HepG2 (cell line): ENCODE measurements around the gene PIEZO2. TPM values are rescaled to one million over a fixed set of nuclear protein-coding genes. Genes with fewer than 3 reads are reported as not detected.

ENCODE experiments used
- ATF4 ChIP-seq, 2 experiments: fragments of 450-650 bp in 1 of 2; sonication (generic) in 1 of 2; formaldehyde crosslinking; IDR thresholded peaks; 2 replicates each; pipeline versions ENCODE4 v1.5.0 to v1.8.0; 2020 to 2022; ENCODE audit warnings: mild to moderate bottlenecking in 1 of 2, missing genetic modification reagents in 1 of 2
- HNF1A ChIP-seq, 2 experiments: sonication (generic) in 1 of 2; formaldehyde crosslinking in 1 of 2; IDR thresholded peaks; 2 replicates each; pipeline versions ENCODE4 v1.4.0 to v1.6.1; 2016 to 2020; ENCODE audit warnings: borderline replicate concordance in 1 of 2, low read depth in 1 of 2, mild to moderate bottlenecking in 1 of 2, missing genetic modification reagents in 1 of 2
- PHF8 ChIP-seq: sonication (generic); formaldehyde crosslinking; IDR thresholded peaks from 2 replicates; pipeline ENCODE4 v1.5.0; 2020; ENCODE audit warnings: missing genetic modification reagents
- SIX4 ChIP-seq: sonication (generic); formaldehyde crosslinking; IDR thresholded peaks from 2 replicates; pipeline ENCODE4 v1.4.0; 2020; ENCODE audit warnings: missing genetic modification reagents
- ZNF281 ChIP-seq: sonication (generic); formaldehyde crosslinking; IDR thresholded peaks from 2 replicates; pipeline ENCODE4 v1.4.0; 2020; ENCODE audit warnings: missing genetic modification reagents, borderline replicate concordance
- ZNF296 ChIP-seq: sonication (generic); formaldehyde crosslinking; conservative IDR thresholded peaks from 2 replicates; pipeline ENCODE4 v1.5.0; 2020; ENCODE audit warnings: mild to moderate bottlenecking, missing genetic modification reagents
- polyA plus RNA-seq, 8 experiments: library from polyadenylated mRNA; depleted of rRNA in 3 of 8; stranded (reverse) in 7 of 8; unstranded in 1 of 8; fragments of >200 nt; fragmentation: Illumina TruSeq in 4 of 8; extraction: Trizol in 4 of 8; gene quantifications; 2 replicates each; pipeline versions ENCODE4 v1.2.1 to v1.2.3, GENCODE V29; 2011 to 2016; ENCODE audit warnings: low read depth in 4 of 8, missing spikeins in 1 of 8, mixed read lengths in 1 of 8; ENCODE audit not compliant: insufficient read depth in 1 of 8
- total RNA-seq, 5 experiments: library from RNA; depleted of rRNA; stranded (reverse); fragments of >200 nt; fragmentation: Illumina TruSeq; extraction: Trizol; gene quantifications; 2 replicates each; pipeline ENCODE4 v1.2.3, GENCODE V29; 2016; ENCODE audit warnings: low read depth in 1 of 5

The PIEZO2 gene
- total and polyA plus RNA-seq, 2 of the 13 experiments (the other 11 are each of a cell fraction or from before 2014, with no cell fraction given): 15.2 to 27.2 TPM

- TF ChIP-seq ZNF296 (CRISPR knock-in tag): no peak
- TF ChIP-seq ZNF281: no peak
- TF ChIP-seq ATF4 (CRISPR knock-in tag; IDR thresholded peaks at IDR 0.05): no peak
- no peak for TF ChIP-seq SIX4
- TF ChIP-seq PHF8 (CRISPR knock-in tag): no peak
- TF ChIP-seq HNF1A (IDR thresholded peaks at IDR 0.05; ENCODE audit: low read depth): no peak
- TF ChIP-seq HNF1A (CRISPR knock-in tag; IDR thresholded peaks at IDR 0.05; ENCODE audit: borderline replicate concordance): no peak
These were observed 200.9 kb downstream of the PIEZO2 start (continued) for GRCh38 chr18:10948421-10948820.
